ENCODE results near the gene SOCS2. TPM values are rescaled to one million over a fixed set of nuclear protein-coding genes. Genes with fewer than 3 reads are reported as not detected.

The SOCS2 gene
- total and polyA plus RNA-seq, 10 of the 15 experiments (the other 5 are each of a cell fraction or from before 2014, with no cell fraction given), result 2.6 to 12.0 (median 7.2) TPM

- BruUV-seq (replicated peaks), result no TSS peak
- RAD21 ChIA-PET (ENCODE audit: unreplicated experiment), result interaction anchor here (0.6 to 1.0 kb wide), 2 partner anchors 52 to 477 kb away, joined by 3 read pairs; partner anchors contain the start of gene CRADD
- SMC1A ChIA-PET (ENCODE audit: uncharacterized antibody, unreplicated experiment), result no interaction called here
- DNase-seq (ENCODE audit: low read depth, low spot score), result peak; percentile 63
- peaks cover 2% of the 10 kb centered on the region; the same call in 1 of the 3 replicates for H3K9me3 ChIP-seq (replicated peaks; ENCODE audit: control insufficient read depth, insufficient read depth, low read length)
- 0 out of 2 replicates have a peak overlapping the region, but pooled peaks have one; percentile 35 for H3K27ac ChIP-seq (ENCODE audit: control insufficient read depth, insufficient read depth)
- POLR2A ChIA-PET, result interaction anchor here (0.7 kb wide), 1 partner anchor 647 kb away, joined by 8 read pairs; no protein-coding TSS in a partner anchor
- in situ Hi-C loops (cut with MboI) (no loop called here), intact Hi-C loops (cut with micrococcal nuclease; ENCODE audit: unreplicated experiment) (loop anchor here (2.0 kb wide), 1 partner anchor 52 kb away; the partner anchor contains the start of gene SOCS2)
- no peaks in the 10 kb centered on the region for H3K4me1 ChIP-seq (ENCODE audit: control insufficient read depth, insufficient read depth, low read length)
- no peak overlapping the region for H3K4me3 ChIP-seq
- WGBS (ENCODE audit: insufficient coverage, insufficient replicate concordance, low lambda C conversion rate, missing lambda C conversion rate), result 0% methylated on average over 2 of the region's 2 CpGs
- no peaks in the 10 kb centered on the region for H3K79me2 ChIP-seq (ENCODE audit: control insufficient read depth, insufficient read depth, low read length)
- no peak overlapping the region for H3K4me2 ChIP-seq (ENCODE audit: control insufficient read depth, insufficient read depth)
- no peaks in the 10 kb centered on the region for H3K36me3 ChIP-seq (ENCODE audit: control insufficient read depth in 2 of 2, insufficient read depth in 2 of 2, low read length in 1 of 2)
- H2AFZ ChIP-seq (ENCODE audit: control insufficient read depth, low read depth, low read length), result no peak overlapping the region
- CTCF ChIA-PET, result interaction anchor here (0.6 kb wide), 1 partner anchor 457 kb away, joined by 3 read pairs; no protein-coding TSS in a partner anchor
- no peak for FAIRE-seq
- H3K27me3 ChIP-seq (replicated peaks in 1 of 2; ENCODE audit: control insufficient read depth in 2 of 2, insufficient read depth in 2 of 2, low read length in 1 of 2), result no peaks in the 10 kb centered on the region
- H4K20me1 ChIP-seq (ENCODE audit: control insufficient read depth, insufficient read depth), result no peaks in the 10 kb centered on the region
- no peak overlapping the region for H3K9ac ChIP-seq (ENCODE audit: control insufficient read depth, insufficient read depth, low read length)
- ATAC-seq, result peak; percentile 90
- TF ChIP-seq CHD2 (IDR thresholded peaks at IDR 0.05; ENCODE audit: borderline replicate concordance, low read depth, low read length), result no peak
- no peak for TF ChIP-seq ZBTB33 (IDR thresholded peaks at IDR 0.05)
- TF ChIP-seq, protein P1, sequence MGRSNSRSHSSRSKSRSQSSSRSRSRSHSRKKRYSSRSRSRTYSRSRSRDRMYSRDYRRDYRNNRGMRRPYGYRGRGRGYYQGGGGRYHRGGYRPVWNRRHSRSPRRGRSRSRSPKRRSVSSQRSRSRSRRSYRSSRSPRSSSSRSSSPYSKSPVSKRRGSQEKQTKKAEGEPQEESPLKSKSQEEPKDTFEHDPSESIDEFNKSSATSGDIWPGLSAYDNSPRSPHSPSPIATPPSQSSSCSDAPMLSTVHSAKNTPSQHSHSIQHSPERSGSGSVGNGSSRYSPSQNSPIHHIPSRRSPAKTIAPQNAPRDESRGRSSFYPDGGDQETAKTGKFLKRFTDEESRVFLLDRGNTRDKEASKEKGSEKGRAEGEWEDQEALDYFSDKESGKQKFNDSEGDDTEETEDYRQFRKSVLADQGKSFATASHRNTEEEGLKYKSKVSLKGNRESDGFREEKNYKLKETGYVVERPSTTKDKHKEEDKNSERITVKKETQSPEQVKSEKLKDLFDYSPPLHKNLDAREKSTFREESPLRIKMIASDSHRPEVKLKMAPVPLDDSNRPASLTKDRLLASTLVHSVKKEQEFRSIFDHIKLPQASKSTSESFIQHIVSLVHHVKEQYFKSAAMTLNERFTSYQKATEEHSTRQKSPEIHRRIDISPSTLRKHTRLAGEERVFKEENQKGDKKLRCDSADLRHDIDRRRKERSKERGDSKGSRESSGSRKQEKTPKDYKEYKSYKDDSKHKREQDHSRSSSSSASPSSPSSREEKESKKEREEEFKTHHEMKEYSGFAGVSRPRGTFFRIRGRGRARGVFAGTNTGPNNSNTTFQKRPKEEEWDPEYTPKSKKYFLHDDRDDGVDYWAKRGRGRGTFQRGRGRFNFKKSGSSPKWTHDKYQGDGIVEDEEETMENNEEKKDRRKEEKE (IDR thresholded peaks at IDR 0.05), result no peak
- TF ChIP-seq BCL3 (IDR thresholded peaks at IDR 0.05; ENCODE audit: borderline replicate concordance, insufficient read depth, low read depth, low read length, poor library complexity, severe bottlenecking), result peak; percentile 76
- TF ChIP-seq, protein P2, sequence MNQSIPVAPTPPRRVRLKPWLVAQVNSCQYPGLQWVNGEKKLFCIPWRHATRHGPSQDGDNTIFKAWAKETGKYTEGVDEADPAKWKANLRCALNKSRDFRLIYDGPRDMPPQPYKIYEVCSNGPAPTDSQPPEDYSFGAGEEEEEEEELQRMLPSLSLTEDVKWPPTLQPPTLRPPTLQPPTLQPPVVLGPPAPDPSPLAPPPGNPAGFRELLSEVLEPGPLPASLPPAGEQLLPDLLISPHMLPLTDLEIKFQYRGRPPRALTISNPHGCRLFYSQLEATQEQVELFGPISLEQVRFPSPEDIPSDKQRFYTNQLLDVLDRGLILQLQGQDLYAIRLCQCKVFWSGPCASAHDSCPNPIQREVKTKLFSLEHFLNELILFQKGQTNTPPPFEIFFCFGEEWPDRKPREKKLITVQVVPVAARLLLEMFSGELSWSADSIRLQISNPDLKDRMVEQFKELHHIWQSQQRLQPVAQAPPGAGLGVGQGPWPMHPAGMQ (IDR thresholded peaks at IDR 0.05; ENCODE audit: borderline replicate concordance), result no peak
- TF ChIP-seq BCL11A (IDR thresholded peaks at IDR 0.05; ENCODE audit: low read depth, low read length), result peak; percentile 78
- peak; percentile 27; the same call in 1 of the 2 replicates for TF ChIP-seq TCF7 (IDR thresholded peaks at IDR 0.05; ENCODE audit: borderline replicate concordance)
- TF ChIP-seq PAX8 (IDR thresholded peaks at IDR 0.05), result no peak
- TF ChIP-seq HDGF (IDR thresholded peaks at IDR 0.05), result no peak
- TF ChIP-seq CBX5 (IDR thresholded peaks at IDR 0.05; ENCODE audit: low read depth), result 0 out of 2 replicates have a peak, but pooled peaks have one; percentile 7
- TF ChIP-seq DPF2 (IDR thresholded peaks at IDR 0.05), result no peak
- TF ChIP-seq PML (IDR thresholded peaks at IDR 0.05; ENCODE audit: low read length), result peak; percentile 29; the same call in 1 of the 2 replicates
- peak; percentile 41; the same call in 1 of the 2 replicates for TF ChIP-seq MTA2 (IDR thresholded peaks at IDR 0.05; ENCODE audit: low read depth)
- no peak for TF ChIP-seq KDM1A (IDR thresholded peaks at IDR 0.05; ENCODE audit: borderline replicate concordance)
- TF ChIP-seq NFIC (IDR thresholded peaks at IDR 0.05; ENCODE audit: low read depth, low read length), result peak; percentile 94
- peak; percentile 83 for TF ChIP-seq RUNX3 (IDR thresholded peaks at IDR 0.05; ENCODE audit: low read length)
- TF ChIP-seq HDAC6 (IDR thresholded peaks at IDR 0.05; ENCODE audit: unreplicated experiment), result no peak
These were observed 52.3 kb downstream of the SOCS2 start for GRCh38 chr12:93624595-93625294.

Measured in GM12878 (cell line).